Stimulated activated CD4-positive, alpha-beta T cell treated with anti-CD3 and anti-CD28 coated beads, Interleukin-2, amount 100 ng/mL, for 24 hours (primary cell): Measurements from ENCODE around the gene CNPY4.

Source experiments
- DNase-seq, 2 donors: peaks; one replicate each; pipeline ENCODE4 v3.0.0-alpha.2; 2020

Gene CNPY4

DNA sequence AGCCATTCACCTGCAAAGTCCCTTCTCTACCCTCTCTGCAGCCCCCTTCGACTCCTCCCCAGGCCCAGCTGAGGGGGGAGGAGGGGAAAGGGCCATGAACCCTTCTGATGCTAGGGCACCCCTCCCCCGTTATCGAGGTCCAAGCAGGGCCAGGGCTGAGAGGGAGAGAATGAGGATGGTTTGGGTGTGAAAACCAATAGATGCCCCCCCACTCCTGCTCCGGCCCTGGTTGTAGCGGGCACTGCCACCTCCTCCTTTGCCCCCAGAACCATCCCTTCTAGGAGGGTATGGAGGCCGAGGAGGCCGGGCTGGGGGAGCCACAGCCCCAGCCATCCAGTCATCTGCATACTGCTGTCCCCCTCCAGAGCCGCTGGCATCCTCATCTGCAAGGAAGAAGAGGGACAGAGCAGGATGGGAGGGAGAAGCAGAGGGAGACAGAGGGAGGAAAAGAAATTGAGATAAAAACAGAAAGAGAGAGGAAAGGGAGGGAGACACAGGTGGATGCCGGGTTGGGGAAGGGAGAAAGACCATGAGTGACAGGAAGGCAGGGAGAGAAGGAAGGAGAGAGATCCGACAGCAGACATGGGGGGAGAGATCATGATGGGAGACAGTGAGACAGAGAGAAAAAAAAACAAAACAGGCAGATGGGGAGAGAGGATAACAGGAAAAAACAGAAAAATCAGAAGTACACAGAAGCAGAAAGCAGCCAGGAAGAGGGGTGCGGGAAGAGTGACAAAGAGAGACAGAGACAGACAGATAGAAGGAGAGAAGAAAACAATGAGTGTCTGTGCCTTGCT is 50.9 kb downstream of the CNPY4 start:
- DNase-seq, result no peak

DNA sequence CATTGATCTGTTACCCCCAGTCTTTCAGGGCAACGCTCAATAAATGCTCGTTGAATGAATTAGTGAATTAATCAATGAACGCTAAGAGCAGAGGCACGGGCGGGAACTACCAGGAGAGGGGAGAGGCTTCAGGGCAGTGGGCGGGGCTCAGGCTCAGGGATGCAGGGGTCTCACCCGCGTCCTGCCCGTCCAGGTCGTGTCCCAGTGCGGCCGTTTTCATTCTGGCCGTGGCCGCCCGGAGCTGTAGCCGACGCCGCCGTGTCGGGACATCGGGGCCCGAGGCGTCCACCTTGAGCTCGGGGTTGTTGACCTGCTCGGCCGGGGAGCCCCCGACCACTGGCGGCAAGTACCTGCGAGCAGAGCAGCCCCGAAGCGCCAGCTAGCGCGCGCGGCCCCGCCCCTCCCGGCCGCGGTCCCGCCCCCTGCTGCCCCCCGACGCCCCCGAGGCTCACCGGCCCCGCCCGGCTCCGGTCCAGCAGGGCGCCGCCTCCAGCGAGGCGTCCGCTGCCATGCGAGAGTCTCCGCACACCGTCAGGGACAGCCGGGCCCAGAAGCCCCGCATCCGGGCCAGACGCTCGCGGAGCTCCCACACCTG is 51.8 kb downstream of the CNPY4 start:
- DNase-seq, result no peak

DNA sequence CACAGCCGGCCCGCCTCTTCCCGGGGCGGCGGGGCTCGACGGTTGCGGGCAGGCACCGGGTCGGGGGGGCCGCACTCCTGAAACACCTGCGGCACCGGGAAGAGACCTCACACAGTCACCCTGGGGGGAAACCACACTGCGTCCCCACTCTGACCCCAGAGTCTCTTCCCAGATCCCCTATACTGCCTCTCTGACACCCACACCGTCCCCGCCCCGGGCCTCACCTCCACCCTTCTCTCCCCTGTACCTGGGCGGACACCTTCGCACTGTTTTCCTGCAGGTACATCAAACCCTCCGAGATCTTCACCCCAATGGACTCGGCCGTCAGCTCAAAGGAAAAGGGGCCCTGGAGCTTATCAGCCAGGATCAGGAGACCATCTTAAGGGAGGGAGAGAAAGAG is 52.4 kb downstream of the CNPY4 start:
- no peak for DNase-seq

DNA sequence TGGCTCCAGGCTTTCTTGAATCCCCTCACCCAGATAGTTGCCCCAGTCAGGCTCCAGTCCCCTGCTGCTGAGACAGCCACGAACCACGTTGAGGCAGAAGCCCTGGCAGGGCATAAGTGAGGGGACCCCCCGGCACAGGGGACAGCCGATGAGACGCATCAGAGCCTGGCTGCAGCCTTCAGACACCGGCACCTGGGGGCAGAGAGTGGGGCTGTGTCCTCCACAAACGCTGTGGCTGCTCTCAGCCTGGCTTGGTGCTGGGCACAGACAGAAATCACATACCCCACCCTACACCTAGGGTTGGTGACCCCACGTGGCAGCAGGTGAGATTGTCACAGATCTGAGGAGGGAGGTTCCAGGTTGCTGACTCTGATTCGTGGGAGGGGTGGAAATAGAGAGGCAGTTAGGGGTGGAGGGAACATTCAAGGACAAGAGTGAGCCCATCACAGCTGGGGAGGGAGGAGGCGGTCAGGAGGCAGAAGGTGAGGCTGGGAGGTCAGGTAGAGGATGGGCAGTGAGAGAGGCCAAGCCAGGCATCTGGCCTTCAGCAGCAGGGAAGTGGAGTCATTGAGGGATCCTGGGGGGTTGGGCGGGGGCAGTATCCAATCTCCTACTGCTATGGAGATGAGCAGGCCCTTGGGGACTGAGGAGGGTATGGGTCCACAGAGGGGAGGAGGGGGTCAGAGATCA is 54.5 kb downstream of the CNPY4 start:
- no peak for DNase-seq

DNA sequence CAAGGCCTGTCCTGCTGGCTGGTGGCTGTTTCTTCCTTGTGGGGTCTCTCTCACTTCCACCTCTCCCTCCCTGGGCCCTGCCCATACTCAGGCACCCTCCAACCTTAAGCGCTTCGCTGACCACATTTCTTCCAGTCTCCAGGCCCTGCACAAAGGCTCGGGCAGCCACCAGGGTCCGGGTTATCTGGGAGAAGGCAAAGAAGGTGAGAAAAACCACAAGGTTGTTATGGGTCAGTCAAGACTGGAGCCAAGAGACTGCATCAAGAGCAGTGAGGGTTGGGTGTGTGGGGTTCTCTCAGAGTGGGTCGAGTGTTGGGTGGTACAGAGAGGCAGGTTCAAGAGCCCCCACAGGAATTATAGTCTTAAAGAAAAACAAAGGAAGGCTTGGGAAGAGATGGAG is 55.1 kb downstream of the CNPY4 start:
- DNase-seq, result no peak
